Lung (tissue), 13 donors: ENCODE measurements around the gene ETFDH. TPM values are rescaled to one million over a fixed set of nuclear protein-coding genes. Genes with fewer than 3 reads are reported as not detected.

Experiments used
- ATAC-seq: fragments of 200-7000 bp; cut with Tn5 transposase; one replicate; pipeline ENCODE4 v1.9.1; 2020; ENCODE audit warnings: moderate number of reproducible peaks; ENCODE audit not compliant: insufficient read depth, low FRiP score
- DNase-seq, 3 donors: peaks; one replicate each; pipeline ENCODE4 v3.0.0-alpha.2; 2013 to 2017
- H3K27ac ChIP-seq, 2 donors: one replicate each; pipeline ENCODE4 v1.5.1; 2013; ENCODE audit warnings: mild to moderate bottlenecking in 2 of 2, moderate library complexity in 2 of 2, control low read depth in 1 of 2, inconsistent platforms in 1 of 2, low read depth in 1 of 2, low read length in 1 of 2
- H3K27me3 ChIP-seq, 3 donors: one replicate each; pipeline ENCODE4 v1.5.1; 2013; ENCODE audit warnings: low read length in 2 of 3; ENCODE audit not compliant: control insufficient read depth in 3 of 3, insufficient read depth in 3 of 3
- H3K36me3 ChIP-seq, 4 donors: one replicate each; pipeline ENCODE4 v1.5.1; 2013; ENCODE audit warnings: low read length in 4 of 4, mild to moderate bottlenecking in 1 of 4, moderate library complexity in 1 of 4; ENCODE audit not compliant: control insufficient read depth in 4 of 4, insufficient read depth in 4 of 4
- H3K4me1 ChIP-seq, 5 donors: one replicate each; pipeline ENCODE4 v1.5.1; 2013; ENCODE audit warnings: low read length in 5 of 5, mild to moderate bottlenecking in 2 of 5, moderate library complexity in 1 of 5; ENCODE audit not compliant: control insufficient read depth in 5 of 5, insufficient read depth in 5 of 5
- H3K4me3 ChIP-seq: one replicate; pipeline ENCODE4 v1.5.1; 2013; ENCODE audit warnings: mild to moderate bottlenecking, control low read depth, moderate library complexity
- H3K9ac ChIP-seq, 2 donors: one replicate each; pipeline ENCODE4 v1.5.1; 2013; ENCODE audit warnings: low read length in 2 of 2, control low read depth in 1 of 2; ENCODE audit not compliant: insufficient read depth in 1 of 2
- H3K9me3 ChIP-seq, 4 donors: one replicate each; pipeline ENCODE4 v1.5.1; 2013; ENCODE audit warnings: low read length in 3 of 4, mild to moderate bottlenecking in 1 of 4, moderate library complexity in 1 of 4; ENCODE audit not compliant: control insufficient read depth in 4 of 4, insufficient read depth in 3 of 4
- WGBS, 2 donors: extraction: QIAGEN DNeasy Blood & Tissue Kit; methylation state at CpG; one replicate each; pipeline ENCODE4 v1.1.7; 2013; 5-methylcytosine and 5-hydroxymethylcytosine counted together
- polyA plus RNA-seq, 2 donors: library from polyadenylated mRNA; stranded (reverse); fragments of 200-250 nt; gene quantifications; one replicate each; pipeline ENCODE4 v1.2.1, GENCODE V29; 2013
- small RNA-seq: library from RNA; depleted of rRNA; stranded (forward); fragments of <200 nt; gene quantifications from one replicate; pipeline ENCODE3, GENCODE V24; 2014; ENCODE audit warnings: low replicate concordance
- total RNA-seq, 2 donors: library from RNA; depleted of rRNA in 1 of 2; stranded (reverse); fragments of >200 nt in 1 of 2; gene quantifications; one replicate each; pipeline ENCODE4 v1.2.1, GENCODE V29; 2014 to 2021
- TF ChIP-seq, protein P1 (sequence below): IDR thresholded peaks from 2 replicates; pipeline ENCODE4 v1.5.1; 2012; ENCODE audit warnings: mild to moderate bottlenecking; ENCODE audit errors: control extremely low read depth, extremely low read depth
- donor health status: control.
- donor health status: control.
- donor health status: Bipolar disorder and iron deficiency.
- donor health status: healthy.
- donor health status: DM: yes; HTN: yes; CAD: no.

Gene ETFDH
- total and polyA plus RNA-seq, 4 donors = 13.6 to 43.8 (median 16.4) TPM

DNA sequence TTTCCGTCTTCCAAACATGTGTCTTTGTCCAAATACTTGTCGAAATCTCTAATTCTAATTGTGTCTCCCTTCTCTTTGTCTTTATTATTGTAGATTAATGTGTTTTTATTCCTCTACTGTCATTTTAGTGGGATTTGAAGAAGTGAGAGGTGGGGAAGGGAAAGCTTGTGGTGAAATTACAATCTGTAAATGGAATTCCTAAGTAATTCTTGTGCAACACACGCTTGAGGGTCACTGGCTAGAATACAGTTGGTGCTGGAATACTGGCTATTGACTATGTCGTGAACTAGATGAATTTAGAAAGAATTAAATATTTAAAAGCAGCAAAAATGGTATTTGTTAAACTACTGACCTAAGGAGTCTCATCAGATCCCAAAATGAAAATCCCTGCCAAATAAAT is 86.0 kb downstream of the ETFDH start:
- ATAC-seq (no peak), DNase-seq (no peak)
- Histone ChIP-seq H3K27me3 (no peaks in the 10 kb centered on the region), H3K4me3 (no peak overlapping the region), H3K36me3 (no peaks in the 10 kb centered on the region), H3K27ac (no peak overlapping the region), H3K4me1 (peaks cover 0 to 1% (median 0%) of the 10 kb centered on the region in 5 donors), H3K9me3 (no peaks in the 10 kb centered on the region), H3K9ac (no peak overlapping the region)
- 63 to 79% methylated on average over 4 of the region's 4 CpGs for WGBS, 2 donors
- TF ChIP-seq, protein P1, sequence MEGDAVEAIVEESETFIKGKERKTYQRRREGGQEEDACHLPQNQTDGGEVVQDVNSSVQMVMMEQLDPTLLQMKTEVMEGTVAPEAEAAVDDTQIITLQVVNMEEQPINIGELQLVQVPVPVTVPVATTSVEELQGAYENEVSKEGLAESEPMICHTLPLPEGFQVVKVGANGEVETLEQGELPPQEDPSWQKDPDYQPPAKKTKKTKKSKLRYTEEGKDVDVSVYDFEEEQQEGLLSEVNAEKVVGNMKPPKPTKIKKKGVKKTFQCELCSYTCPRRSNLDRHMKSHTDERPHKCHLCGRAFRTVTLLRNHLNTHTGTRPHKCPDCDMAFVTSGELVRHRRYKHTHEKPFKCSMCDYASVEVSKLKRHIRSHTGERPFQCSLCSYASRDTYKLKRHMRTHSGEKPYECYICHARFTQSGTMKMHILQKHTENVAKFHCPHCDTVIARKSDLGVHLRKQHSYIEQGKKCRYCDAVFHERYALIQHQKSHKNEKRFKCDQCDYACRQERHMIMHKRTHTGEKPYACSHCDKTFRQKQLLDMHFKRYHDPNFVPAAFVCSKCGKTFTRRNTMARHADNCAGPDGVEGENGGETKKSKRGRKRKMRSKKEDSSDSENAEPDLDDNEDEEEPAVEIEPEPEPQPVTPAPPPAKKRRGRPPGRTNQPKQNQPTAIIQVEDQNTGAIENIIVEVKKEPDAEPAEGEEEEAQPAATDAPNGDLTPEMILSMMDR = no peak

GRCh38 chr4:158758703-158759102 is 86.6 kb downstream of the ETFDH start:
- no peak overlapping the region for H3K4me3 ChIP-seq
- H3K9me3 ChIP-seq = no peaks in the 10 kb centered on the region
- 81 to 99% methylated on average over 4 of the region's 4 CpGs for WGBS, 2 donors
- H3K27me3 ChIP-seq = no peaks in the 10 kb centered on the region
- H3K27ac ChIP-seq = no peak overlapping the region
- ATAC-seq = no peak
- TF ChIP-seq, protein P1 = no peak
- H3K4me1 ChIP-seq = peaks cover 0 to 1% (median 0%) of the 10 kb centered on the region in 5 donors
- no peaks in the 10 kb centered on the region for H3K36me3 ChIP-seq
- H3K9ac ChIP-seq = no peak overlapping the region
- no peak for DNase-seq

Small RNA genes within 50 kb of the gene (small RNA-seq; reads per million reads assigned to genes)
- gene RF00012 = not detected

Other genes starting within 250 kb of the ETFDH start
- gene RXFP1, start 150.4 kb upstream of the ETFDH start, total RNA-seq = 10 to 100 TPM in 1 of 2 donors, 1 to 10 TPM in 1; 2.5 to 10.7 TPM
- gene RXFP1, start 150.4 kb upstream of the ETFDH start, polyA plus RNA-seq = 1 to 10 TPM; 1.5 to 2.8 TPM
- gene C4orf46, start 409 bp upstream of the ETFDH start, total RNA-seq = 10 to 100 TPM in 1 of 2 donors, 1 to 10 TPM in 1; 3.5 to 31.3 TPM
- 1 to 10 TPM; 2.7 to 3.0 TPM for gene C4orf46, start 409 bp upstream of the ETFDH start, polyA plus RNA-seq
- 10 to 100 TPM; 17.3 to 39.0 TPM for gene PPID, start 51.1 kb downstream of the ETFDH start, total RNA-seq
- 10 to 100 TPM; 14.7 to 25.4 TPM for gene PPID, start 51.1 kb downstream of the ETFDH start, polyA plus RNA-seq
- 100 to 1,000 TPM in 1 of 2 donors, 10 to 100 TPM in 1; 57.4 to 150 TPM for gene FNIP2, start 96.7 kb downstream of the ETFDH start, total RNA-seq
- gene FNIP2, start 96.7 kb downstream of the ETFDH start, polyA plus RNA-seq = 10 to 100 TPM; 12.1 to 31.7 TPM